ENCODE results near the gene IRS1.

IRS1 gene

DNA sequence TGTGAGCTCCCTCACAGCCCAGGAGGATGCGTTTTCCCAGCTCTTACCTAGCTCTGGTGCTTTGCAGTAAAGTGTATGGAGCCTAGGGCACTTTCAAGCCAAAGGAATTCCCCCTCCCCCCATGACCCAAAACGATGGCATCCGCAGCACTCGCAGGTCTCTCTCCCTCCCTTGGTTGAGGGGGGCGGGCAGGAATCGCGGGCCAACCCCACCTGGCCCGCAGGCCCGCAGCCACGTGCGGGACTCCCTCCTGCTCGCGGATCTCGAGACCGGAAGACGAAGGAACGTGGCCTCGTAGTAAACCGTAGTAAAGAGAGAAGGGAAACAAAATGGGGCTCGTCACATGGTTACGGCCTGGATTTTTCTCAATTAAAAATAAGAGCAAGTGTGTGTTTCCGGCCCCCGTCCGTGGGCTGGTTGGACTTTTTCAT is 8.5 kb downstream of the IRS1 start:
- DNase-seq (ENCODE audit: low read depth), result peak; percentile 36

DNA sequence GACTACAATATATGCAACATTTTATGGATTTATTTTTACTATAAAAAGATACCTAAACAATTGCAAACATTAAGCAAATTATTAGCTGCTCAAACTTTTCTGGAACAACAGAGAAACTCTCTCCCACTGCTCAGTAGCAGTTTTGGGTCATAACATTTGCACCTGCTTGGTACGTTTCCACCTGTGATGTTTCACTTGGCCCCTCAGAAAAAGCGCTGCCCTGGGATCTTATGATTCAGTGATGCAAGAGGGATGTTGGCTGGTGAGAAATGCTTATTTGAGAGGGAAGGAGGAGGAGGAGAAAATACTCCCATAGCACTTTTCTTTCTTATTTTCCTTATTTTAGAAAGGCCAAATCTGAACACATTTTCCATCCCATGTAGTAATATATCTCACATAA is 9.2 kb downstream of the IRS1 start:
- DNase-seq (ENCODE audit: low read depth), result no peak

DNA sequence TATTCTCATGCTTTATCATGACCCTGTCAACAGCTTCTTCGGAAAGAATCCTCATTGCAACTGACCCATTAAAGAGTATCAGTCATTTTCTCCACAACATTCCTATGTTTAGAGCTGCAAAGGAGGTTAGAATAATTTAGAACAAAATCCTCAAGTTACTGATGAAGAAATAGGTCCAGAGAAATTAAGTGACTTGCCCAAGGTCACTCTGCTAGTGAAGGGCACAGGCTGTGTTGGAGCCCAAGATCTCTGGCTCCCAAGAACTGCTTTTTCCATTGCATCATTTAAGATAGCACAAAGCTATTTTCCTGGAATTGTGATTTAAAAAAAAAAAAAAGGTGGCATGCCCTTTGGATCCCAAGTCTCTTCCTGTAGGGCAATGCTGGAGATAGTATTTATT is 9.6 kb downstream of the IRS1 start:
- no peak for DNase-seq (ENCODE audit: low read depth)

DNA sequence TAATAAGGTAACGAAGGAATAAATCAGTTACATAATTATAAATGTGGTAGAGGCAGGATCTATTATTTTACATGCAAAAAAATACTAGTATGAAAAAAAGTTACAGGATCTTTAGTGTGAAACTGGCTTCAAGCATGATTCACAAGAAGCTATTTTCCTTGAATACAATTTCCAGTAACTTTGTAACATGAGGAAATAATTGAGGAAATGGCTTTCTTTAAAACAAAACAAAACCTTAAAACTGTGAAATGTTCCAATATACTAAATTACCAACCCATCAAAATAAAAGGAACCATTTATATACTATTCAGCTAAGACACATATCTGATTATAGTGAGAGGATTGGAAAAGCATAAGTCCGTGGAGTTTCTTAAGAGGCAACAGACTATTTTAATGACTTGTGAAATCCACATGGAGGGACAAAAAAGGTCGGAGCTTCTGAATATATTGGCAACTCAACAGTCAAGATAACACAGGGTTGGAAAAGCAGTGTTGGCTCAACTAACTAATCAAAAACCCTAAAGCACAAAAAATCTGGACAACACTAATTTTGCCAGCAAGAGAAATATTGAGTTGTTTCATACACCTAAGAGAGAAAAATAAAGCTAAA is 10.6 kb downstream of the IRS1 start:
- no peak for DNase-seq (ENCODE audit: low read depth)

DNA sequence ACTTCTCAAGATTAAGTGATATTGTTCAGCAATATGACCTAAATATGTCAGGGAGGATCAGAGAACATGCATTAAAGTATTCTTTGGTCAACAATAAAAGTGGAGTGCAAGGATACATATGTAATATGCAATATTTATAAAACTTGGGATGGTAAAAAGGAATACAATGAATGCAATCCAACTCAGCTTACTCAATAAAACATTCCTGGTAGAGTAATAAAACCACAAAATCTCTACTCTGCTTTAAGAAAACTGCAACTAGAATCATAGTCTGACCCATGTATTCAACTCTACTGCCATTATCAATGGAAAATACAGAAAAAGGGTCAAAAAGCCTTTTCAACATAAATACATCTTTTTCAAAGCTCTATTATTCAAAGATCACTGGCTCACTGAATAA is 11.6 kb downstream of the IRS1 start:
- no peak for DNase-seq (ENCODE audit: low read depth)

DNA sequence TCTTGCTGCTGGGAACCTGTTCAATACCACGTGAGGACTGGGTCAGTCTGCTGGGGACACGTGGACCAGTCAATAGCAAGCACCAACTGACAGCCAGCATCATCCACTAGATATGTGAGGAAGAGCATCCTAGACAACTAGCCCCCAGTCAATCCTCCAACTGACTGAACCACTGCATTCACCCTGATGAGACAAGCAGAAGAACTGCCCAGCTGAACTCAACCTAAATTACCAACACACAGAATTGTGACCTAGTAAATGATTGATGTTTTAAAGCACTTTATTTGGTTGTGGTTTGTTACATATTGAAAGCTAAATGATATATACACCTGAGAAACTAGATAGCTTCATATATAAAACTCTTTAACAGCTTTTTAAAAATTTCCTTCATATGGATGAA is 15.7 kb downstream of the IRS1 start:
- DNase-seq (ENCODE audit: low read depth), result no peak

DNA sequence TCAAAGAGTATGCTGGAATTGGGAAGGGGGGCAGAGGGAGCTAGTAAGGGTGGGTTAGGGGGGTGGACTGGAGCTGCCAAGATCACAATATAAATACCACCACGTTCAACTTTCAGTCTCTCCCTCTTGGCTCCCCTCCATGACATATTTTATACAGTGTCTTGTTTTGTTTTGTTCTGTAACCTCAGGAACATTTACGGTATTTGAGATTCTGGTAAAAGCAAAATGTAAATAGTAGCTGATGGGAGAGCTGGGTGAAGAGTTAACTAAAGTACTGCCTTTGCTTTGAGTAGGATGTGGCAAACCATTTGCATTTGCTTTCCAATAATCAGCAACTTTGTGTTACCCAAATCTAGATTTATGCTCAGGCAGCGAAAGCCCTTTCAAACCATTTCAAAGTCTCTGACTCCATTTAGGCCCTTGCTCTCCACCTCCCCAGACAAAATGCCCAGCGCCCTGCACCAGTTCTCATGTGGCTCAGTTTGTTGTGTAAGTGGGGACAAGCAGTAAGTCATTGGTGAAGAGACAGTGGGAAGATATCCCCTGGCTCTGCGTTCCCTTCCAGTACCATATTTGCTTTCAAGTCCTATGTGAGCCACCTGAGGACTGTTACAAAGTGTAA is 17.4 kb downstream of the IRS1 start:
- DNase-seq (ENCODE audit: low read depth), result no peak

DNA sequence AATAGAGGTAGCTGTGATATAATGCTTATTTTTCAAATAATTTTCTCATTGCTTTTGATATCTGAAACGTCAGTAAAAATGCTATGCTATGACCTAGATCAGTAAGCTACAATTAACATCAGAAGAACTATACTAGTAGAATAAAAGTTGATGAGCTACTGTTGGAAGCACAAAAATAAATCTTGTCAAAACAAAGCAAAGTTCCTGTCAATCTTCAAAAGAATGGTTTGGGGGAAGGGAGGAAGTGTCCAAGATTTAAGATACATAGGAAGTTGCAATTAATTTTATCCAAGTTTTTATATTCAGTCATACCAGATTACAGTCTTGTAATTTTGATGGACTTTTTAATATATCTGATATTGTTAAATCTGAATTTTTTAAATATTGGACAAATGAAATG is 19.2 kb downstream of the IRS1 start:
- DNase-seq (ENCODE audit: low read depth), result no peak

DNA sequence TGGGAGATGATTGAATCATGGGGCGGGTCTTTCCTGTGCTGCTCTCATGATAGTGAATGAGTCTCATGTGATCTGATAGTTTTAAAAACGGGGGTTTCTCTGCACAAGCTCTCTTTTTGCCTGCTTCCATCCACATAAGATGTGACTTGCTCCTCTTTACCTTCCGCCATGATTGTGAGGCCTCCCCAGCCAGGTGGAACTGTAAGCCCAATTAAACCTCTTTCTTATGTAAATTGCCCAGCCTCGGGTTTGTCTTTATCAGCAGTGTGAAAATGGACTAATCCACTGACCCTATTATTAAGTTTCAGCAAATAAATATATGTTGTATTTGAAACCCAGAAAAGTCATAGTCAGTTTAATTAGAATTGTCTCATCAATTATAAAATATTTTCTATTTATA is 22.0 kb downstream of the IRS1 start:
- DNase-seq (ENCODE audit: low read depth), result no peak

DNA sequence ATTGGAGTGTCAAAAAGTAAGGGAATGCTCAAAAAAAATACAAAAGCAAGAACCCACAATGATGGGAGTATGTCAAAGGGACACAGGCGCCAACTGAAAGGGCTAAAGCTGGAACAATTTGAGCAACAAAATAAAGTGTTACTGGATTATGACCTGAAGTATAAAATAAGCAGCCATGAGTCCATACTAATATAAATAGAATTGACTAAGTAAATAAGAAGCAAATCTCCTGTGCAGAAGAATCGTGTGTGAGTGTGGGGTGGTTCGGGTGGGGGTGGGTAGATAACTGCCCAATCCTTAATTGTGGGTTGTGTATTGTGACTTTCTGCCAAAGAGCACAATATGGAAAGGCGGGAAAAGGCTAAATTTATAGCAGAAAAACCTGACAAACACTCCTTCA is 23.5 kb downstream of the IRS1 start:
- DNase-seq (ENCODE audit: low read depth), result no peak

DNA sequence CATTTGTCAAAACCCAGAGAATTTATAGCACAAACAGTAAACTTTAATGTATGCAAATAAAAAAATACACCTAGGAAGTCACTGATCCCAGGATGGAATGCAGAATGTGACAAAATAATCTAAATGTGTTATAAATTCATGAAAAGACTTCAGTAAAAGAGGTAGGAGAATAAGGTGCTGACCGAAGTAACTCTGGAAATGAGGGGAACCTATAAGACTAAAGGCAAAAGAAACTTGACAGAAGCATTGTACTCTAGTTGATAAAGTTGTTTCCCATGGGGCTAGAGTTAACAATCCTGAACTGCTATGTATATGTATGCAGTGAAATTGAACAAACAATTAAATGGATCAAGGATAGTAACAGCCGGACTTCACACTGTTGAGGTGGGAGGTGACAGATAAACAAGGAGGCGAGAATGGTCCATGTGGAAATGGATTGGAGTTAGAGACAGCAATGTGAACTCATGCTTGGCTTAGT is 24.5 kb downstream of the IRS1 start:
- no peak for DNase-seq (ENCODE audit: low read depth)

DNA sequence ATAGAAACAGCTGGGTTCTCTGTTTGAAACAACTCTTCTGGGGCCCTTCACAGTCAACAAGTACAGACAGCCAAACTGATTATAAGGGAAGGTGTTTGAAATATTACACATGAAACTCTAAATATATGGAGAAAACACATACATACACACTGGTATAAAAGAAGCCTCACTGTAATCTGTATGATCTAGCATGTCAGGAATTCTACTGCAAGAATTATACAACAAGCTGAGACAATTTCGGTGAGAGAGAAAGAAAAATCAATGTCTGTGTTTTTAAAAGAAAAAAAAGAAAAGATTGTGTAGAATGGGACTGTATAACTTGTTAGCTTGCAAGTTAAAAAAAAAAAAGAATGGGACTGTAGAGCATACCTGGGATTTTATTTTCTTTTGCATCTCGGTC is 26.3 kb downstream of the IRS1 start:
- no peak for DNase-seq (ENCODE audit: low read depth)

DNA sequence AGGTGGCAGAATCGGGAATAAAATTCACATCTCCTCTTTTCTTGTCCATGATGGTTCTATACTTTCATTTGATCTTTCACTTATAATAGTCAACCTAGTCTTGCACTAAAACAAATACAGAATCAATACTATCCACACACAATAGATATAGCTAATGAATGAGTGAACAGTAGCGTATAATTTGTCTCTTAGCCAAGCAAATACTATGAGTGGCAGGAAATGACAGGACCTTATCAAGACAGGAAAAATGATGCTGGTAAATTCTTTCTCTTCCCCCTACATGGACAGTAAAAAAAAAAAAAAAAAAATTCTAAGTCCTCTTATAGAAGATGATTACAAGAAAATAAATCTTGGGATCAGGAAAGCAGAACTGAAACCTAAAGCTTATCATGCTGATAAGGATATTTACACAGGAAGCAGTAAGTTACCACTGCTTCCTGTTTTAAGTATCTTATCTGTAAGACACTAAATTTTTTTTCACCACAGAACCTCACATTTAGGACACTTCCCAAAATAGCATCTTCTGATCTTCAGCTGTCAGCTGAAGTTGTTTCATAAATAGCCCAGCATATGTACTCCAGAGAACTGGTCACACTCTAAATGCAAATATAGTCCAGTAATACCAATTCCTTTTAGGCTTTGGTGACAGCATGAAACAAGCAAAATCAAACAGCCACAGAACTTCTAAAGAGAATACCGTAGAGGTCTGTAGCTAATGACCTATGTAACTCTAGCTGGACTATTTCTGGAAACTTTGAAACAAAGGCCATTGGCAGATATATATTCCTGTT is 27.0 kb downstream of the IRS1 start:
- no peak for DNase-seq (ENCODE audit: low read depth)

DNA sequence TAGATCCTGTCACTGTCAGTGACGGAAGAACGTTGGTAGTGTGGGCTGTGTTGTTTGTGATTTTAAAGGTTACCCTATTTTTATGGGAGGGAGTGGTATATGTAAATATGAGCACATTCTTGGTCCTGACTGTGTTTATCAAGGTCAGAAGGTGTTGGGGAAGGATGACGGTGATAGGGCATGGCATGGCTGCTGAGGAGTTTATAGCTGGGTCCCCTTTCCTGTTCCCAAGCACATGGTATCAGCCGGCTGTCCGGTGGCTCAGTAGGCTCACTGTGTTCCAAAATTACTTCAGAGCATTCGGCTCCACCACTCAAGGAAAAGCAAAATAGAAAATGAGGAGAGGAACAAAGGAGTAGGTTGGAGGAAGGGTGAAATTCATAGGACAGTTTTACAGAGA is 28.6 kb downstream of the IRS1 start:
- DNase-seq (ENCODE audit: low read depth), result no peak

DNA sequence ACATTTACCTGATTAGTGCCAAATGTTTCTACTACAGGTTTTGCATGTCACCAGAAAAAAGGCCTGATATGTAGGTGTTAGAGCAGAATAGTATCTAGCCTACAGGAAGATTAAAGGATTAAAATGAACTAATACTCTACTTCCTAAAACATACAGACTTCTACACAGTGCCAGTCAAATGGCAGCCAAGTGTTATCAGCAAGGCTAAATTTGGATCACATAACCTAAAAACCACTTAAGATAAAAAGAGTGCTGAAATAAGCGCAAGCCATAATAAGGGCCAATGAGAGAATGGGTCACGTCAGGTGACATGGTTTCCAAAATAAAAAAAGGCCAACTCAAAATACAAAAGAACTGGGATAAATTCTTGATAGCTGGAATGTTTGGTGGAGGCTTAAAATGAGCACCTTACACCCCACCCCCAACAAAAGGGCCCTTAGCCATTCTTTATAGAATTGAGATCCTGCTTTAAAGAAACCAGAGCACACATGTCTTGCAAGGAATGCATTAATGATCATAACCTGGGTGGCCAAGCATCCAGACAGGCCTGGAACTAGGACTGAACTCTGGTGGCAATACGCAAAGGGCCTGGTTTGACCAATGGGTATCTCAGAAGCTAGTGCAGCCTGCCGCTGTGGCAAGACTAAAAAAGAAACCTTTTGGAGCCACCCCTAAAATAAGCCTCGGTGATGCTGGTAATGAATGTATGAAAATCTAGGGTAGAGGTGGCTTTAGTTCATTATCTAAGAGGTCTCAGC is 32.4 kb downstream of the IRS1 start:
- DNase-seq (ENCODE audit: low read depth), result no peak

DNA sequence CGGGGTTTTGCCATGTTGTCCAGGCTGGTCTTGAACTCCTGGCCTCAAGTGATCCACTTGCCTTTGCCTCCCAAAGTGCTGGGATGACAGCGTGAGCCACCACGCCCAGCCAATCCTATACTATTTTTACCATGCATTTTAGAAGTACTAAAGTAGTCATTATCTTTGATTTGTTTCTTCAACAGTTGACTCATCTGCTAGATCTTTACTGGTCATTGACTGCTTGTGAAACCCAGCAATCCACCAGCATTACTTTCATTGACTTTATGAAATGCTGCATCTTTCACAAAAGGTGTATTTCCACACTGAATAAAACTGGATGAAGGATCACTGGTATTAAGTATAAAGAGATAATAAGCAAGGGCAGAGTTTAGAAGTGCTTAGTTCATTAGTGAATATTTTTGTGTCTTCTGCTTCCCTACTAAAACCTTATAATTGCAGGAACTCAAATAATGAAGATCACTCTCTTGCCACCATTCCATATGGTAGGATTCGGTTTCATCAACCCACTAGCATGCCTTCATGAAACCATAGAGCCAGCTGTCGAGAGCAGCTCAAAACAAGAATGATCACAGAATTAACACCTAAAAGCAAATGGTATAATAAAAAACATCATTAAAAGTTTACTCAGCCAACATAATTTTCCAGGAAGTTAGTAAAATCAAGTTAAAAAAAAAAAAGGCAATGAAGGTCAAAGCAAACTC is 33.1 kb downstream of the IRS1 start:
- DNase-seq (ENCODE audit: low read depth), result no peak

DNA sequence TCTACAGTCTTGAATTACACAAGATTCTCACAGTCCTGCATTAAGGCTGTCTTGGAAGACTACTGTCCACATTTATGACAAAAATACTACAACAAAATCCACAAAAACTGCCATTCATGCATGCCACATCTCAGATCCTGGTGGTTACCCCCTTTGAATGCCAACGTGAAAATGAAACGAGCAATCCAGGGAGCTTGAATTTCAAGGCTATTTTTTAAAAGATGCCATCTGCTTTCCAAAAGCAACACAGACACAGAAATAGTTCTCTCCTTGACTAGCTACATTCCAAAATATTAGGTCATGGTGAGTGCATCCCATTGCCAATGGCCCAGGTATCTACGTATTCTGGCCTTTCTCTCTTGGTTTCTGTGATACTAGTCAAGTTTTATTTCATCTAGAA is 36.3 kb downstream of the IRS1 start:
- DNase-seq (ENCODE audit: low read depth), result no peak

DNA sequence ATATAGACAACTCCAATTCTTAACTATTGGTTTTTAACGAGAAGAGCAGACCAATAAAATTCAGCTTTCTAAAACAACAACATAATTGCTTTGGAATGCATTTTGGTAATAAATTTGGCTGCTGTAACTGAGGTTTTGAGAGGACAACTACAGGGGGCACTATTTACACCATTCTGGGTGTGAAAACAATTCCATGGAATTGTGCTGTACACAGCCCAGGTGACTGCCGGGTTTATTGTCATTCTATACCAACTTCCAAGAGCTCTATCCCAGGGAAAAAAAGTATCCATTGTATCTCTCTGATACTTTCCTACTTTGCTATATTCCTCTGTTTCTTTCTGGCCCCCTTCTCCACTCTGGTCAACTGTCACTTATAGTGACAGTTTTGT is 38.4 kb downstream of the IRS1 start:
- DNase-seq (ENCODE audit: low read depth), result no peak

DNA sequence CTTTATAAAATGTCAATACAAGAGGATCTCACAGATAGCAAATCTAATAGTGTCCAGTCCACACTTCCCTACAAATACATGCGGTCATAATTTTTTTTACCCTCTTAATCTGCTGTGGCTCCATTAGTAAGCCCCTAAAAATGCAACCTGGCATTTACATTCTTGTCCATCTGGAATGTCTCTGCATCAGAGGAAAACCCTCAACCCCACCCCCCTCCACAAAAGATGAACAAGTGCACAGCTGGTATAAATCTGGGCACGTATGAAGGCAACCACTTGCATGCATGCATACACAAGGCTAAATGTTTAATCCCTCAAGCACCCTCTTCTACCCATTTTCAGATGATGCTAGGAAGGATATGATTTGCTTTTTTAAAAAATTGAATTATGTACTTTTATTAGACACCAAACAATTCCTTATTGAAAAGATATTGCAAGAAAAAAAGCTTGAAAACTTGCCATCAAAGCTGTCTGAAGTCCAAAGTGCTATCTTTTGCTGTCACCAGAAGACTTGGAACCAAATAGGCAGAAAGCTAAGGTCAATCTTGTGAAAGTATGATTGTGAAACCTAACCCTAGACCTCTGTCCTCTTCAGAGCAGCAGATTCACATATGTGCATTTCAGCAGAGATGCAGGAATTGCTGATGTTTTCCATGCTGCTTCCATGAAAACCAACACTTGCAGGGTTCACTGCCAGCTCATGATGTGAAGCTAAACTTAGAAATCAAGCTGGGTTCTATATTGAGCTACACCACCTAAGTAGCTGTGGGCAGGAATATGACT is 39.0 kb downstream of the IRS1 start:
- no peak for DNase-seq (ENCODE audit: low read depth)

DNA sequence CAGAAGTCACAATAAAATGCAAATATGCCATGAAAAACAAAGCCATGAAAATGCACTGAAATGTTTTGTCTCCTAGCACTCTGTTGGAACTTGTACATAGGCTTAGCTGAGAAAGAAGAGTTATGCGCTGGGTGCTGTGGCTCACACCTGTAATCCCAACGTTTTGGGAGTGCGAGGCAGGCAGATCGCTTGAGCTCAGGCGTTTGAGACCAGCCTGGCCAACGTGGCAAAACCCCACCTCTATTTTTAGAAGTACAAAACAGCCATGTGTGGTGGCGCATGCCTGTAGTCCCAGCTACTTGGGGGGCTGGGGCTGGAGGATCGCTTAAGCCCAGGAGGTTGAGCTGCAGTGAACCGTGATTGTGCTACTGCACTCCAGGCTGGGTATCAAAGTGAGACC is 39.9 kb downstream of the IRS1 start:
- DNase-seq (ENCODE audit: low read depth), result no peak

DNA sequence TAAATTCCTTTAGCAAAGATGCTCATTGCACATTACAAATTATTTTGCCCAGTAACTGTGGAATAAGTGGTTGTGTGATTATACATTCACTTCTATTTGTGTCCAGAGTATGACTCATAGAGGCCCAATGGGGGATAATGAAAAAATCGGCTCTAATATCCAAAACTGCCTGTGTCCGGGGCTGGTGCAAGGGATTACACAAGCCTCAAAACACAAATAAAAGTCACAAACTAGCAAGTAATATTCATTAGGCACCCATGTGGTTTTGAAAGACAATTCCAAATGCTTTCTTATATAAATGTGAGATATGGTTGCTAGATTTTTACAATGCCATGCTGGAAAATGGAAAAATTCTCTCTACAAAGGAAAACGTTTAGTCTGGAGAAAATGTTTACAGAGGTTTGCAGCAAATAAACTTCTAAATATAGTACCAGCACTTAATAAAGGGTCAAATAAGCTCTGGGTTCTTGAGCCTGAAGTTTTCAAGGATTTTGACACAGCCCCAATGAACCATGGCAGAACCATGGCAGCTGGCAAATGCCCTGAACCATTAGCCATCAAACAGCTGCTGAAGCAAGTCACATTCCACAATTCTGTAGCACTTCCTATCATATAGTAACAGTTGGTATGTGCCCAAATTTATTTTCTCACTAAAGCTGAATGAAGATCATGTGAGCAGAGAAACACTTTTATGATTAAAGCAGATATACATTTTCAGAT is 40.5 kb downstream of the IRS1 start:
- DNase-seq (ENCODE audit: low read depth), result no peak

Data from stimulated activated CD4-positive, alpha-beta T cell treated with anti-CD3 and anti-CD28 coated beads, Interleukin-2, amount 100 ng/mL, for 4 hours (primary cell).